Colon (tissue), 2 donors: ENCODE results near the gene PROSER3.
"Not testable (repeated sequence)": the region's sequence is repeated elsewhere in the genome, so short reads cannot be mapped to it uniquely, and the experiment has no call there.

Experiments
- FAIRE-seq: peaks from 2 replicates; lab custom pipeline; 2012; peaks lifted over from hg19 to GRCh38; lab: Jason Lieb, UNC
- donor health status: control.
- donor health status: control.

PROSER3 gene

GRCh38 chr19:35722897-35723296 lies 35.1 kb upstream of the PROSER3 start:
- FAIRE-seq, result no peak

- FAIRE-seq, result no peak
These were observed 34.3 kb upstream of the PROSER3 start for GRCh38 chr19:35723671-35724070.

- not testable (repeated sequence) for FAIRE-seq
These were observed 33.8 kb upstream of the PROSER3 start for GRCh38 chr19:35724132-35724531.

GRCh38 chr19:35724560-35724959 lies 33.4 kb upstream of the PROSER3 start:
- no peak for FAIRE-seq

- FAIRE-seq, result no peak
These were observed 32.6 kb upstream of the PROSER3 start for GRCh38 chr19:35725216-35725861.

GRCh38 chr19:35727053-35727955 lies 30.7 kb upstream of the PROSER3 start:
- no peak for FAIRE-seq

GRCh38 chr19:35727956-35728706 lies 29.8 kb upstream of the PROSER3 start:
- no peak for FAIRE-seq

- no peak for FAIRE-seq
These were observed 29.0 kb upstream of the PROSER3 start for GRCh38 chr19:35729021-35729420.

GRCh38 chr19:35729763-35730162 lies 28.2 kb upstream of the PROSER3 start:
- FAIRE-seq, result no peak

GRCh38 chr19:35730326-35730725 lies 27.6 kb upstream of the PROSER3 start:
- no peak for FAIRE-seq

- FAIRE-seq, result no peak
These were observed 26.6 kb upstream of the PROSER3 start for GRCh38 chr19:35731353-35731752.

- no peak for FAIRE-seq
These were observed 26.1 kb upstream of the PROSER3 start for GRCh38 chr19:35731779-35732405.

- no peak for FAIRE-seq
These were observed 25.3 kb upstream of the PROSER3 start for GRCh38 chr19:35732540-35733179.

GRCh38 chr19:35733180-35734125 lies 24.5 kb upstream of the PROSER3 start:
- FAIRE-seq, result no peak

GRCh38 chr19:35734273-35734672 lies 23.7 kb upstream of the PROSER3 start:
- no peak for FAIRE-seq

- no peak for FAIRE-seq
These were observed 23.1 kb upstream of the PROSER3 start for GRCh38 chr19:35734889-35735288.

GRCh38 chr19:35736913-35737886 lies 20.8 kb upstream of the PROSER3 start:
- FAIRE-seq, result no peak

- no peak for FAIRE-seq
These were observed 19.7 kb upstream of the PROSER3 start for GRCh38 chr19:35738021-35738886.

GRCh38 chr19:35738887-35739229 lies 19.1 kb upstream of the PROSER3 start:
- FAIRE-seq, result no peak
